ENCODE data around the gene SLC26A1.

GRCh38 chr4:1023895-1024740, 30.9 kb upstream of the SLC26A1 start:
- no peak for TF ChIP-seq CTCF (IDR thresholded peaks at IDR 0.05)
- TF ChIP-seq POLR2A (IDR thresholded peaks at IDR 0.05): no peak

Measured in lower leg skin (tissue), 3 donors.